Measurements from ENCODE around the gene FGD4. TPM values are rescaled to one million over a fixed set of nuclear protein-coding genes. Genes with fewer than 3 reads are reported as not detected.

Gene FGD4
- total and polyA plus RNA-seq, 9 of the 15 experiments (the other 6 are each of a cell fraction or from before 2014, with no cell fraction given) = 0.05 to 0.51 (median 0.27) TPM

- TF ChIP-seq PATZ1 (CRISPR knock-in tag; IDR thresholded peaks at IDR 0.05; ENCODE audit: borderline replicate concordance) (no peak), TOE1 (IDR thresholded peaks at IDR 0.05; ENCODE audit: borderline replicate concordance) (no peak), TOE1 (CRISPR knock-in tag; IDR thresholded peaks at IDR 0.05; ENCODE audit: borderline replicate concordance, low read depth) (no peak), CEBPB (tag; IDR thresholded peaks at IDR 0.05) (no peak), ZNF347 (CRISPR knock-in tag; IDR thresholded peaks at IDR 0.05; ENCODE audit: low read depth) (no peak), ZNF197 (CRISPR knock-in tag; IDR thresholded peaks at IDR 0.05; ENCODE audit: low read depth) (no peak), ZNF76 (CRISPR knock-in tag; IDR thresholded peaks at IDR 0.05; ENCODE audit: borderline replicate concordance) (no peak), FOXK2 (conservative IDR thresholded peaks at IDR 0.05 in 1 of 2, IDR thresholded peaks at IDR 0.05 in 1 of 2; ENCODE audit: low read depth in 2 of 2) (no peak), ZNF444 (CRISPR knock-in tag; IDR thresholded peaks at IDR 0.05) (no peak), ZSCAN32 (CRISPR knock-in tag; IDR thresholded peaks at IDR 0.05) (no peak), THAP12 (CRISPR knock-in tag; IDR thresholded peaks at IDR 0.05) (no peak), POLR2H (tag; IDR thresholded peaks at IDR 0.05; ENCODE audit: low read depth) (no peak)
- TF ChIP-seq, protein P1, sequence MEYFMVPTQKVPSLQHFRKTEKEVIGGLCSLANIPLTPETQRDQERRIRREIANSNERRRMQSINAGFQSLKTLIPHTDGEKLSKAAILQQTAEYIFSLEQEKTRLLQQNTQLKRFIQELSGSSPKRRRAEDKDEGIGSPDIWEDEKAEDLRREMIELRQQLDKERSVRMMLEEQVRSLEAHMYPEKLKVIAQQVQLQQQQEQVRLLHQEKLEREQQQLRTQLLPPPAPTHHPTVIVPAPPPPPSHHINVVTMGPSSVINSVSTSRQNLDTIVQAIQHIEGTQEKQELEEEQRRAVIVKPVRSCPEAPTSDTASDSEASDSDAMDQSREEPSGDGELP (CRISPR knock-in tag; IDR thresholded peaks at IDR 0.05; ENCODE audit: borderline replicate concordance) = peak; percentile 70
- TF ChIP-seq, protein P2, sequence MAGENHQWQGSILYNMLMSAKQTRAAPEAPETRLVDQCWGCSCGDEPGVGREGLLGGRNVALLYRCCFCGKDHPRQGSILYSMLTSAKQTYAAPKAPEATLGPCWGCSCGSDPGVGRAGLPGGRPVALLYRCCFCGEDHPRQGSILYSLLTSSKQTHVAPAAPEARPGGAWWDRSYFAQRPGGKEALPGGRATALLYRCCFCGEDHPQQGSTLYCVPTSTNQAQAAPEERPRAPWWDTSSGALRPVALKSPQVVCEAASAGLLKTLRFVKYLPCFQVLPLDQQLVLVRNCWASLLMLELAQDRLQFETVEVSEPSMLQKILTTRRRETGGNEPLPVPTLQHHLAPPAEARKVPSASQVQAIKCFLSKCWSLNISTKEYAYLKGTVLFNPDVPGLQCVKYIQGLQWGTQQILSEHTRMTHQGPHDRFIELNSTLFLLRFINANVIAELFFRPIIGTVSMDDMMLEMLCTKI (IDR thresholded peaks at IDR 0.05; ENCODE audit: partially characterized antibody) = no peak
- TF ChIP-seq, protein P3, sequence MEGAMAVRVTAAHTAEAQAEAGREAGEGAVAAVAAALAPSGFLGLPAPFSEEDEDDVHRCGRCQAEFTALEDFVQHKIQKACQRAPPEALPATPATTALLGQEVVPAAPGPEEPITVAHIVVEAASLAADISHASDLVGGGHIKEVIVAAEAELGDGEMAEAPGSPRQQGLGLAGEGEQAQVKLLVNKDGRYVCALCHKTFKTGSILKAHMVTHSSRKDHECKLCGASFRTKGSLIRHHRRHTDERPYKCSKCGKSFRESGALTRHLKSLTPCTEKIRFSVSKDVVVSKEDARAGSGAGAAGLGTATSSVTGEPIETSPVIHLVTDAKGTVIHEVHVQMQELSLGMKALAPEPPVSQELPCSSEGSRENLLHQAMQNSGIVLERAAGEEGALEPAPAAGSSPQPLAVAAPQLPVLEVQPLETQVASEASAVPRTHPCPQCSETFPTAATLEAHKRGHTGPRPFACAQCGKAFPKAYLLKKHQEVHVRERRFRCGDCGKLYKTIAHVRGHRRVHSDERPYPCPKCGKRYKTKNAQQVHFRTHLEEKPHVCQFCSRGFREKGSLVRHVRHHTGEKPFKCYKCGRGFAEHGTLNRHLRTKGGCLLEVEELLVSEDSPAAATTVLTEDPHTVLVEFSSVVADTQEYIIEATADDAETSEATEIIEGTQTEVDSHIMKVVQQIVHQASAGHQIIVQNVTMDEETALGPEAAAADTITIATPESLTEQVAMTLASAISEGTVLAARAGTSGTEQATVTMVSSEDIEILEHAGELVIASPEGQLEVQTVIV (CRISPR knock-in tag; IDR thresholded peaks at IDR 0.05; ENCODE audit: borderline replicate concordance) = no peak
These were observed at the start of gene FGD4 (continued) for GRCh38 chr12:32399370-32400113.

Measured in K562 (cell line).